Stimulated activated effector memory CD8-positive, alpha-beta T cell treated with anti-CD3 and anti-CD28 coated beads, Interleukin-12 subunit alpha, Interleukin-12 subunit beta, amount 100 ng/mL, for 72 hours (primary cell): ENCODE results near the gene SIPA1L3.
"Not testable (repeated sequence)": the region's sequence is repeated elsewhere in the genome, so short reads cannot be mapped to it uniquely, and the experiment has no call there.

Source experiments
- ATAC-seq: fragments of 150-1000 bp; cut with Tn5 transposase; 2 replicates; pipeline ENCODE4 v1.10.0; 2021
- DNase-seq, 2 donors: peaks; one replicate each; pipeline ENCODE4 v3.0.0; 2021 to 2022; ENCODE audit warnings: low spot score in 2 of 2
- H3K27ac Mint-ChIP-seq: one replicate; pipeline ENCODE4 v1.8.0; 2022; ENCODE audit warnings: mild to moderate bottlenecking, mixed read lengths
- H3K36me3 Mint-ChIP-seq: one replicate; pipeline ENCODE4 v1.8.0; 2022; ENCODE audit warnings: mild to moderate bottlenecking, mixed read lengths
- H3K4me1 Mint-ChIP-seq: one replicate; pipeline ENCODE4 v1.8.0; 2022; ENCODE audit warnings: mixed read lengths
- H3K4me3 Mint-ChIP-seq: one replicate; pipeline ENCODE4 v1.8.0; 2022; ENCODE audit warnings: mild to moderate bottlenecking, mixed read lengths
- H3K9me3 Mint-ChIP-seq: one replicate; pipeline ENCODE4 v1.8.0; 2022; ENCODE audit warnings: mixed read lengths

SIPA1L3 gene

GRCh38 chr19:38023671-38024541 is 116.9 kb downstream of the SIPA1L3 start:
- DNase-seq (no peak), ATAC-seq (peak; percentile 8)
- no peaks in the 10 kb centered on the region for H3K9me3 Mint-ChIP-seq
- H3K36me3 Mint-ChIP-seq: no peaks in the 10 kb centered on the region
- peaks cover 17% of the 10 kb centered on the region for H3K4me1 Mint-ChIP-seq
- peak overlapping the region; percentile 64 for H3K27ac Mint-ChIP-seq
- no peak overlapping the region for H3K4me3 Mint-ChIP-seq

GRCh38 chr19:38024992-38025908 is 118.2 kb downstream of the SIPA1L3 start:
- DNase-seq: no peak
- Mint-ChIP-seq H3K27ac (peak overlapping the region; percentile 39), H3K36me3 (peaks cover 4% of the 10 kb centered on the region), H3K4me3 (no peak overlapping the region), H3K4me1 (peaks cover 17% of the 10 kb centered on the region), H3K9me3 (no peaks in the 10 kb centered on the region)
- ATAC-seq: no peak

- H3K4me1 Mint-ChIP-seq: peaks cover 21% of the 10 kb centered on the region
- no peaks in the 10 kb centered on the region for H3K9me3 Mint-ChIP-seq
- peaks cover 4% of the 10 kb centered on the region for H3K36me3 Mint-ChIP-seq
- H3K27ac Mint-ChIP-seq: no peak overlapping the region
- no peak overlapping the region for H3K4me3 Mint-ChIP-seq
- ATAC-seq (no peak), DNase-seq (no peak)
These were observed 118.9 kb downstream of the SIPA1L3 start for GRCh38 chr19:38025909-38026307.

DNA sequence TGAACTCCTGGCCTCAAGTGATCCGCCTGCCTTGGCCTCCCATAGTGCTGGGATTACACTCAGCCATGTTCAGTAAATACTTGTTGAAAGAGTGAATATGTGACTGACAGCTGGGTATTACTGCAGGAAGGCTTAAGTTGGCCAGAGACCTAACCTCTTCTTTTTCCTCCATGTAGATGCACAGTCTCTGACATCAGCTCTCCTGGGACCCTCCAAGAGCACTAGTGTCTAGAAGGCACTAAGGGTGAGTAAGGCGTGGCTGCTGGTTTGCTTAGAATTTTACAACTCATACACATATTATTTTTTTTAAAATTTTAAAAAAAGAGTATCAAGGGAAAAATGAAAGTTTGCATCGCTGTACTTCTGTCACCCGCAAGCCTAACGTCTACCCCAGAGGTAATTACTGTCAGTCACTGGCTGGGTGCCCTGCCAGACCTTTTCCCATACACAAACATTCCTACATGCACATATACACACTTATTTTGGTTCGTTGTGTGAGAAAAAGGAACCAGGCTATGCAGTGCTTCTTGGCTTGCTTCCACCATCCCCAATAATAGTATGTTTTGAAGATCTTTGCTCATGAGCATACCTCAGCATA is 122.0 kb downstream of the SIPA1L3 start:
- DNase-seq (no peak), ATAC-seq (no peak)
- no peak overlapping the region for H3K27ac Mint-ChIP-seq
- H3K4me1 Mint-ChIP-seq: peaks cover 23% of the 10 kb centered on the region
- no peak overlapping the region for H3K4me3 Mint-ChIP-seq
- H3K9me3 Mint-ChIP-seq: no peaks in the 10 kb centered on the region
- peaks cover 13% of the 10 kb centered on the region for H3K36me3 Mint-ChIP-seq

DNA sequence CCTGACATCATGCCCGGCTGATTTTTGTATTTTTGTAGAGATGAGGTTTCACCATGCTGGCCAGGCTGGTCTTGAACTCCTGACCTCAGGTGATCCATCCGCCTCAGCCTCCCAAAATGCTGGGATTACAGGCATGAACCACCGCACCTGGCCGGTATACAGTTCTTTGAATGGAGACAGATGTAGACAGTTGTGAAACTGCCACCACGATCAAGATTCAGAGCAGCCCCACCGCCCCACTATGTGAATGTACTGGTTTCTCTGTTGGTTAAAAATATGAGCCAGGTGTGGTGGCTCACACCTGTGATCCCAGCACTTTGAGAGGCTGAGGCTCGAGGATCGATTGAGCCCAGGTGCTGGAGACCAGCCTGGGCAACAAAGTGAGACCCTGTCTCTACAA is 123.0 kb downstream of the SIPA1L3 start:
- H3K4me1 Mint-ChIP-seq: peaks cover 25% of the 10 kb centered on the region
- not testable (repeated sequence) for H3K9me3 Mint-ChIP-seq

GRCh38 chr19:38030686-38031422 is 123.8 kb downstream of the SIPA1L3 start:
- Mint-ChIP-seq H3K27ac (no peak overlapping the region), H3K9me3 (no peaks in the 10 kb centered on the region), H3K4me1 (peaks cover 24% of the 10 kb centered on the region), H3K36me3 (peaks cover 13% of the 10 kb centered on the region), H3K4me3 (no peak overlapping the region)
- ATAC-seq (no peak), DNase-seq (no peak)

More for the DNA sequence above, 123.0 kb downstream of the SIPA1L3 start:
- H3K4me3 Mint-ChIP-seq, ATAC-seq, DNase-seq, H3K27ac Mint-ChIP-seq: not testable (repeated sequence)
- H3K36me3 Mint-ChIP-seq: peaks cover 13% of the 10 kb centered on the region

GRCh38 chr19:38031423-38031770 is 124.4 kb downstream of the SIPA1L3 start:
- ATAC-seq (no peak), DNase-seq (no peak)
- Mint-ChIP-seq H3K9me3 (no peaks in the 10 kb centered on the region), H3K4me1 (peaks cover 24% of the 10 kb centered on the region), H3K4me3 (no peak overlapping the region), H3K27ac (no peak overlapping the region), H3K36me3 (peaks cover 13% of the 10 kb centered on the region)

- no peak overlapping the region for H3K27ac Mint-ChIP-seq
- H3K4me3 Mint-ChIP-seq: no peak overlapping the region
- H3K36me3 Mint-ChIP-seq: peaks cover 13% of the 10 kb centered on the region
- ATAC-seq (no peak), DNase-seq (no peak)
- H3K4me1 Mint-ChIP-seq: peaks cover 27% of the 10 kb centered on the region
- H3K9me3 Mint-ChIP-seq: no peaks in the 10 kb centered on the region
These were observed 125.1 kb downstream of the SIPA1L3 start for GRCh38 chr19:38032151-38032550.

DNA sequence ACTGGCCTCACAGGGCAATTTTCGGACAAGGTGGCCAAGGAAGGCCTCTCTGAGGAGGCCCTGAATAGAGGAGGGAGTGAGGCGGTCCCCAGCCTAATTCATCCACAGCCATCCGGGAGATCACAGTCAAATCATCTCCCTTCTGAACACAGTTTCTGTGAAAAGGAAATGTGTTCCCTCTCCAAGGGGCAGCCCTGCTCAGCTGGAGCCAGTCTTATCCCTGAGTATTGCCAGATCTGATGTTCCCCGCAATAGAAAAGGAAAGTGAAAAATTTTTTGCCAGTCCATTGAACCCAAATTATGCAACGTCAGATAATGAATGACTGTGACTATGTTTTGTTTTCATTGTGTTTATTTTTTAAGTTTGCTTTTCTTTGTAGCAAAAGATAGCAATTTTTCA is 125.9 kb downstream of the SIPA1L3 start:
- H3K4me1 Mint-ChIP-seq: peaks cover 31% of the 10 kb centered on the region
- H3K9me3 Mint-ChIP-seq: no peaks in the 10 kb centered on the region
- no peak overlapping the region for H3K4me3 Mint-ChIP-seq
- H3K36me3 Mint-ChIP-seq: peaks cover 13% of the 10 kb centered on the region
- H3K27ac Mint-ChIP-seq: no peak overlapping the region
- DNase-seq: no peak
- no peak for ATAC-seq

- DNase-seq: no peak
- peaks cover 26% of the 10 kb centered on the region for H3K4me1 Mint-ChIP-seq
- no peak overlapping the region for H3K4me3 Mint-ChIP-seq
- no peak for ATAC-seq
- no peaks in the 10 kb centered on the region for H3K9me3 Mint-ChIP-seq
- no peak overlapping the region for H3K27ac Mint-ChIP-seq
- H3K36me3 Mint-ChIP-seq: peaks cover 13% of the 10 kb centered on the region
These were observed 126.9 kb downstream of the SIPA1L3 start for GRCh38 chr19:38033658-38034491.

GRCh38 chr19:38034492-38034860 is 127.5 kb downstream of the SIPA1L3 start:
- Mint-ChIP-seq H3K4me1 (peaks cover 26% of the 10 kb centered on the region), H3K27ac (no peak overlapping the region), H3K9me3 (no peaks in the 10 kb centered on the region), H3K36me3 (peaks cover 12% of the 10 kb centered on the region), H3K4me3 (no peak overlapping the region)
- ATAC-seq (no peak), DNase-seq (no peak)

DNA sequence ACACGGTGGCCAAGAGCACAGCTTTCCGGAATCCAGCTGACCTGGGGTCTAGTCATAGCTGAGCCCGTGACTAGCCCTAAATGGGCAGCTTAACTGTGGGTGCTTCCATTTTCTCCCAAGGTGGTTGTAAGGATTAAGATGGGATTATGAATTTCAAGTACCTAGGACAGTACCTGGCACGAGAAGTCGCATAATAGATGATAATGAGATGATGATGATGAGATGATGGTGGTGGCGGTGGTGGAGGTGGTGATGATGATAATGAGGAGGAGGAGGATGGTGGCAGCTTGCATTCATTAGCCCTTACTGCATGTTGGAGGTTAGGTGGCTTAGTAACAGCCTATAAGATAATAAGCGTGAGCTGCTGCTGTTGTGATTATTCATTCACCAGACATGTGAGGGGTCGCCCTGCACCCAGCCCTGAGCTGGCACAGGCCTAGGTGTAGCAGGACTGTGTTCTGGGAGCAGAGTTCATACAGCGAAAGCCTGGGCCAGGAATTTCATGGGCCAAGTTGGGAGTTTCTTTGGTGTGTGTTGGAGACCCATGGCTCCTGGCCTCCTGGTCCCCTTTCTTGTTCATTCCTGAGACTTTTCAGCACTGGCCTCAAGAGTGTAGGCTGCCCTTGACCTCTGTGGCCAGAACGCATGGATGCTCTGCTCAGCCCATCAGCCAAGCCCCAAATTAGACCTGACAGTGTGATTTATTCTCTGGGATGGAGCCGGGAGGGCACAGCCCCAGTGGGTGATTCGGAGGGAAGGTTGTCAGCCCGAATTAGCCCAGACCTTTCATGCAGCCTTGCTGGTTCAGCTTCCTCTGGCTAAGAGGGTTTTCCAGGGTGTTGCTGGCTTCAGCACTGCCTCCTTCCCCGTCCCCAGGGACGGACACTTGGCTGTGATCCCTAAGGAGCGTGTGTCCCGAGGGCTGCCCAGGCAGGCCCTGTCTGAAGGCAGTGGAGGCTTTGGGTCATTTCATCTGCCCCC is 128.8 kb downstream of the SIPA1L3 start:
- Mint-ChIP-seq H3K27ac (peak overlapping the region; percentile 66), H3K4me1 (peaks cover 28% of the 10 kb centered on the region), H3K36me3 (peaks cover 9% of the 10 kb centered on the region), H3K9me3 (no peaks in the 10 kb centered on the region), H3K4me3 (no peak overlapping the region)
- ATAC-seq (no peak), DNase-seq (no peak)
